Measurements from ENCODE around the gene FAT2.

The FAT2 gene

DNA sequence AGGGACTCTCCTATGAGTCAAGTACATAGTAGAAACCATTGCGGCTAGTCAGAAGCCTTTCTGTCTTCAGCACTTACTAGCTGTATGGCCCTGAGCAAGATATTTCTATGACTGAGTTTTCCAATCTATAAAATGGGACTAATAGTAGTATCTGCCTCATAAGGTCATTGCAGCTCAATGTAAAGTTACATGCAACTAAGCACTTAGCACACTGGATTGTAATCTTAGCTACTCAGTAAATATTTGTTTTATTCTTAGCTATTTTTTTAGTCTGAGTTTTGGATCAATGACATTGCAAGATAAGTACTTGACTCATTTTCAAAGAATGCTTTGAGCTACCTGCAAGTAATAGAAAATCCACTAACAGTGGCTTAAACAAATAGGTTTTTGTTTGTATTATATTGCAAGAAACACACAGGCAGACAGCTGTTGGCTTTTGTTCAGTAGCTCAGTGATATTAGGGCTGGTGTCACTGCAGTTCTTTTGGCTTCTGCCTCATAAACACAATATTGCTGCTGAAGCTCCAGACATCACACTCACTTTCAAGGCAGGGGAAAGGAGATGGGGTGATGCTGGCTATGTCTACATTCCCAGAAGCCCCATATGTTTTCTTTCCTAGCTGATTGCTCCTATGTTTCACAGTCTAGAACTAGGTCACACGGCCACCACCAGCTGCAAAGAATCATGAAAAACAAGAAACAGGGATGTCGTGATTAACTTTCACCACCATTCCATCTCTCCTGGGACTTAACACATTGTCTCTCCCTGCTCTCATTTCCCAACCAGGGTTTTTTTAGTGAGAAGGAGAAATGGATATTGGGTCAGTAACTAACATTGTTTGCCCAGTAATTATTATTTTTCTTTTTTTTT lies 26.9 kb upstream of the FAT2 start:
- H3K4me3 ChIP-seq (ENCODE audit: insufficient read depth, low read length, poor library complexity, severe bottlenecking): no peak overlapping the region
- no peak overlapping the region for H3K27ac ChIP-seq (ENCODE audit: low read depth, low read length)
- H3K79me2 ChIP-seq (ENCODE audit: insufficient read depth, low read length): no peaks in the 10 kb centered on the region
- H4K20me1 ChIP-seq (ENCODE audit: low read depth, low read length): no peaks in the 10 kb centered on the region
- H3K9me2 ChIP-seq (replicated peaks; ENCODE audit: insufficient read depth, low read length): no peaks in the 10 kb centered on the region
- H3K36me3 ChIP-seq (ENCODE audit: low read length): no peaks in the 10 kb centered on the region
- no peaks in the 10 kb centered on the region for H3F3A ChIP-seq (ENCODE audit: insufficient read depth)
- no peaks in the 10 kb centered on the region for H3K9me3 ChIP-seq (ENCODE audit: insufficient read depth, low read length)
- TF ChIP-seq, protein P1, sequence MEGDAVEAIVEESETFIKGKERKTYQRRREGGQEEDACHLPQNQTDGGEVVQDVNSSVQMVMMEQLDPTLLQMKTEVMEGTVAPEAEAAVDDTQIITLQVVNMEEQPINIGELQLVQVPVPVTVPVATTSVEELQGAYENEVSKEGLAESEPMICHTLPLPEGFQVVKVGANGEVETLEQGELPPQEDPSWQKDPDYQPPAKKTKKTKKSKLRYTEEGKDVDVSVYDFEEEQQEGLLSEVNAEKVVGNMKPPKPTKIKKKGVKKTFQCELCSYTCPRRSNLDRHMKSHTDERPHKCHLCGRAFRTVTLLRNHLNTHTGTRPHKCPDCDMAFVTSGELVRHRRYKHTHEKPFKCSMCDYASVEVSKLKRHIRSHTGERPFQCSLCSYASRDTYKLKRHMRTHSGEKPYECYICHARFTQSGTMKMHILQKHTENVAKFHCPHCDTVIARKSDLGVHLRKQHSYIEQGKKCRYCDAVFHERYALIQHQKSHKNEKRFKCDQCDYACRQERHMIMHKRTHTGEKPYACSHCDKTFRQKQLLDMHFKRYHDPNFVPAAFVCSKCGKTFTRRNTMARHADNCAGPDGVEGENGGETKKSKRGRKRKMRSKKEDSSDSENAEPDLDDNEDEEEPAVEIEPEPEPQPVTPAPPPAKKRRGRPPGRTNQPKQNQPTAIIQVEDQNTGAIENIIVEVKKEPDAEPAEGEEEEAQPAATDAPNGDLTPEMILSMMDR (IDR thresholded peaks at IDR 0.05; ENCODE audit: insufficient read depth, low read length, poor library complexity, severe bottlenecking): no peak
- no peak for TF ChIP-seq EZH2phosphoT487 (conservative IDR thresholded peaks at IDR 0.05; ENCODE audit: low read length)
- no peak overlapping the region for H3K9ac ChIP-seq (ENCODE audit: low read length)
- no peak overlapping the region for H3K4me2 ChIP-seq (ENCODE audit: low read depth, low read length, poor library complexity, severe bottlenecking)
- no peaks in the 10 kb centered on the region for H3K27me3 ChIP-seq (ENCODE audit: low read length)
- H2AFZ ChIP-seq (ENCODE audit: low read depth, low read length, severe bottlenecking): no peak overlapping the region

DNA sequence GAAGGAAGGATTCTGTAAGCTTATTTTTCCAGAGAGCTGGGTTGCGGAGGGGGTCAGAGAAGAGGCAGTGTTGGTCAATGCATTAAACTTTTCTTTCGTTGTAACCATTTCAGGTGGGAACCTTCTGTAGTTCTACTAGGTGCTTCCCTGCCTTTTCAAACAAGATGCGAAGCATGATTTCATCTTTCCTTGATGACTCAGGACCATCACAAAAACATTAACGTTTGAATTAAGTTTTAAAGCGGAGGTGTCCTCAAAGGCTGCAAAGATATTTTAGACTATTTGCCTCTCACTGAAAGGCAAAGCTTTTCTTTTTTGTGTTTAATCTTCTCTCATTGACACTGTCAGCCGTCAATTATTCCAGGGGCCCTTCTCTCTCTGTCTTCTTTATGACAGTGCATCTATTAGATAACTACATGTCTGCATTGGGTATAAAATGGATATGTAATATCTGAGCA lies 26.3 kb upstream of the FAT2 start:
- no peaks in the 10 kb centered on the region for H3F3A ChIP-seq (ENCODE audit: insufficient read depth)
- no peak overlapping the region for H3K4me2 ChIP-seq (ENCODE audit: low read depth, low read length, poor library complexity, severe bottlenecking)
- no peaks in the 10 kb centered on the region for H3K36me3 ChIP-seq (ENCODE audit: low read length)
- no peaks in the 10 kb centered on the region for H3K9me2 ChIP-seq (replicated peaks; ENCODE audit: insufficient read depth, low read length)
- H3K27me3 ChIP-seq (ENCODE audit: low read length): no peaks in the 10 kb centered on the region
- H3K79me2 ChIP-seq (ENCODE audit: insufficient read depth, low read length): no peaks in the 10 kb centered on the region
- H2AFZ ChIP-seq (ENCODE audit: low read depth, low read length, severe bottlenecking): no peak overlapping the region
- H3K9ac ChIP-seq (ENCODE audit: low read length): no peak overlapping the region
- no peak overlapping the region for H3K4me3 ChIP-seq (ENCODE audit: insufficient read depth, low read length, poor library complexity, severe bottlenecking)
- no peaks in the 10 kb centered on the region for H4K20me1 ChIP-seq (ENCODE audit: low read depth, low read length)
- TF ChIP-seq, protein P1 (IDR thresholded peaks at IDR 0.05; ENCODE audit: insufficient read depth, low read length, poor library complexity, severe bottlenecking): no peak
- no peak for TF ChIP-seq EZH2phosphoT487 (conservative IDR thresholded peaks at IDR 0.05; ENCODE audit: low read length)
- no peaks in the 10 kb centered on the region for H3K9me3 ChIP-seq (ENCODE audit: insufficient read depth, low read length)
- H3K27ac ChIP-seq (ENCODE audit: low read depth, low read length): no peak overlapping the region

DNA sequence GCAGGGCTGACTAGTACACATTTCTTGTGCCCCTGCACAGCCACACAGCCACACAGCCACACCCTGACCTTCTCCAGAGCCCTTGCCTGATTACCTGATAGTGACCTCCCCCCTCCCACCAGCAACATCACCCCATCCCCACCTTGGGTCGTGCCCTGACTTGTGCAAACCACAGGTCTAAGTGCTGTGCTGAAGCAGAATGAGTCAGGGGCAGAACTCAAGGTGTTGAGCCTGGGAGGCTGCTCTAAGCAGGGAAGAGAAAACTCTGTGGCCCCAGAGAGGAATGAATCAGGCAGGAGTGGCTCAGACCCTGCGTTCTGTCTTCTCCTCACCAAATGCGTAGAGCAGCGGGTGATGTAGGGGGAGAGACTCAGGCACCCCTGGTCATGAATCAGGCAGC lies 24.3 kb upstream of the FAT2 start:
- no peak overlapping the region for H3K4me2 ChIP-seq (ENCODE audit: low read depth, low read length, poor library complexity, severe bottlenecking)

More for the DNA sequence above, 24.3 kb upstream of the FAT2 start:
- Histone ChIP-seq H4K20me1 (ENCODE audit: low read depth, low read length) (no peaks in the 10 kb centered on the region), H3K79me2 (ENCODE audit: insufficient read depth, low read length) (no peaks in the 10 kb centered on the region), H3F3A (ENCODE audit: insufficient read depth) (no peaks in the 10 kb centered on the region), H3K9me3 (ENCODE audit: insufficient read depth, low read length) (no peaks in the 10 kb centered on the region), H3K27me3 (ENCODE audit: low read length) (no peaks in the 10 kb centered on the region), H3K4me3 (ENCODE audit: insufficient read depth, low read length, poor library complexity, severe bottlenecking) (no peak overlapping the region), H2AFZ (ENCODE audit: low read depth, low read length, severe bottlenecking) (no peak overlapping the region), H3K36me3 (ENCODE audit: low read length) (no peaks in the 10 kb centered on the region), H3K9me2 (replicated peaks; ENCODE audit: insufficient read depth, low read length) (no peaks in the 10 kb centered on the region), H3K27ac (ENCODE audit: low read depth, low read length) (no peak overlapping the region), H3K9ac (ENCODE audit: low read length) (no peak overlapping the region)
- TF ChIP-seq, protein P1 (IDR thresholded peaks at IDR 0.05; ENCODE audit: insufficient read depth, low read length, poor library complexity, severe bottlenecking): no peak
- no peak for TF ChIP-seq EZH2phosphoT487 (conservative IDR thresholded peaks at IDR 0.05; ENCODE audit: low read length)

Data from SU-DHL-6 (cell line).